ENCODE measurements around the gene ARHGDIB.

- no peak for TF ChIP-seq CTCF (conservative IDR thresholded peaks at IDR 0.05; ENCODE audit: low read length)
- no peak for TF ChIP-seq EZH2phosphoT487 (IDR thresholded peaks at IDR 0.05; ENCODE audit: borderline replicate concordance, low read depth, low read length)
Measured at GRCh38 chr12:14972816-14973215, 11.4 kb upstream of the ARHGDIB start, which contains the start of gene PDE6H.

Measured in OCI-LY7 (cell line).